GM12878 (cell line): ENCODE results near the gene HBQ1. TPM values are rescaled to one million over a fixed set of nuclear protein-coding genes. Genes with fewer than 3 reads are reported as not detected.

Experiments used
- BRCA1 ChIP-seq: IDR thresholded peaks from 2 replicates; pipeline ENCODE4 v1.6.1; 2011; ENCODE audit warnings: low read depth, low read length, improper control_type of control experiment
- CBFB ChIP-seq: IDR thresholded peaks from 2 replicates; pipeline ENCODE4 v1.6.1; 2016; ENCODE audit warnings: antibody characterized with exemption, low read depth
- HDGF ChIP-seq: fragments of 450-650 bp; IDR thresholded peaks from 2 replicates; pipeline ENCODE4 v1.6.1; 2016; ENCODE audit warnings: antibody characterized with exemption
- MEF2B ChIP-seq: fragments of 450-650 bp; IDR thresholded peaks from 2 replicates; pipeline ENCODE4 v1.6.1; 2018; ENCODE audit warnings: mild to moderate bottlenecking, moderate library complexity; ENCODE audit not compliant: partially characterized antibody, poor library complexity, severe bottlenecking
- MTA2 ChIP-seq: fragments of 450-650 bp; IDR thresholded peaks from 2 replicates; pipeline ENCODE4 v1.6.1; 2016; ENCODE audit warnings: low read depth, mild to moderate bottlenecking, moderate library complexity
- REST ChIP-seq: IDR thresholded peaks from 2 replicates; pipeline ENCODE4 v1.6.1; 2012; ENCODE audit warnings: mild to moderate bottlenecking, low read depth, low read length
- SMAD5 ChIP-seq: IDR thresholded peaks from 2 replicates; pipeline ENCODE4 v1.6.1; 2016; ENCODE audit warnings: antibody characterized with exemption, low read depth
- SREBF1 ChIP-seq: IDR thresholded peaks from 2 replicates; pipeline ENCODE4 v1.6.1; 2012; ENCODE audit warnings: mild to moderate bottlenecking, low read length
- ZBED1 ChIP-seq: IDR thresholded peaks from 2 replicates; pipeline ENCODE4 v1.6.1; 2016; ENCODE audit warnings: borderline replicate concordance
- ZNF274 ChIP-seq: IDR thresholded peaks from one replicate; pipeline ENCODE4 v1.8.0; 2011; ENCODE audit not compliant: insufficient read length, insufficient read depth
- polyA plus RNA-seq, 11 experiments: library from polyadenylated mRNA; depleted of rRNA in 4 of 11; unstranded in 6 of 11; stranded (reverse) in 5 of 11; fragments of >200 nt; fragmentation: Nextera tagmentation in 4 of 11; fragmentation: Illumina TruSeq in 1 of 11; extraction: Ambion mirVana in 4 of 11; extraction: Trizol in 1 of 11; gene quantifications; 1 replicate in 1 of 11; 2 replicates in 10 of 11; pipeline versions ENCODE4 v1.2.1 to v1.2.3, GENCODE V29; 2011 to 2016; ENCODE audit warnings: inconsistent platforms in 2 of 11, missing spikeins in 2 of 11, low read depth in 1 of 11
- total RNA-seq, 4 experiments: library from RNA; depleted of rRNA in 3 of 4; stranded (reverse); fragments of >200 nt in 3 of 4; fragmentation: Illumina TruSeq in 1 of 4; extraction: Trizol in 1 of 4; gene quantifications; 2 replicates each; pipeline versions ENCODE4 v1.2.1 to v1.2.3, GENCODE V29; 2013 to 2021

Gene HBQ1
- total and polyA plus RNA-seq, 10 of the 15 experiments (the other 5 are each of a cell fraction or from before 2014, with no cell fraction given), result not detected

DNA sequence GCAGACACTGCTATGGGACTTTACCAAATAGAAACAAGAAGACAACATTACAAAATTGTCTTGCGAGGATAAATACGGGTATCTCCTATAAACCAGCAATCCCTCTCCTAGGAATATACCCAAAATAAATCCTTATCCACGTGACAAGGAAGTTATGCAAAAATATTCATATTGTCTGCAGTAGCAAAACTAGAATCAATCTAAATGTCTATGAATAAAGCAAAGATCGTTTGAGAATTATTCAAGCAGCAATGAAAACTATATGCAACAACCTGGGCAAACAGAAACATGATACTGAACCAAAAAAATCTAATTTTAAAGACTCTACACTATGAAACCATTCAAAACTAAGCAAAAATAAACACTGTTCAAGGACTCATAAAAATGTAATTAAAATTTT, 39.8 kb downstream of the HBQ1 start (continued):
- TF ChIP-seq REST (no peak), MEF2B (no peak), MTA2 (no peak), SMAD5 (no peak), BRCA1 (no peak), ZBED1 (no peak), HDGF (no peak), ZNF274 (no peak), SREBF1 (no peak), CBFB (no peak)
